GM12891 (cell line): ENCODE data around the gene CMTM7.
"Not testable (repeated sequence)": the region's sequence is repeated elsewhere in the genome, so short reads cannot be mapped to it uniquely, and the experiment has no call there.

ENCODE experiments used
- DNase-seq: peaks from one replicate; pipeline ENCODE4 v3.0.0; 2011; ENCODE audit warnings: low spot score; ENCODE audit not compliant: insufficient read length
- FAIRE-seq: peaks from 2 replicates; lab custom pipeline; 2011; peaks lifted over from hg19 to GRCh38; lab: Jason Lieb, UNC
- PAX5 ChIP-seq: IDR thresholded peaks from 2 replicates; pipeline ENCODE4 v1.6.1; 2011; ENCODE audit warnings: low read length, moderate library complexity, mild to moderate bottlenecking; ENCODE audit not compliant: insufficient read depth, severe bottlenecking
- POLR2A ChIP-seq: IDR thresholded peaks from 2 replicates; pipeline ENCODE4 v1.6.1; 2011; ENCODE audit warnings: low read depth, low read length, control low read depth
- POLR2AphosphoS5 ChIP-seq: IDR thresholded peaks from 2 replicates; pipeline ENCODE4 v1.6.1; 2011; ENCODE audit warnings: low read depth, low read length, control low read depth
- POU2F2 ChIP-seq: IDR thresholded peaks from 2 replicates; pipeline ENCODE4 v1.6.1; 2011; ENCODE audit warnings: low read depth, mild to moderate bottlenecking, control low read depth, low read length, moderate library complexity
- SPI1 ChIP-seq: IDR thresholded peaks from 2 replicates; pipeline ENCODE4 v1.6.1; 2011; ENCODE audit warnings: low read depth, low read length, control low read depth
- TAF1 ChIP-seq: IDR thresholded peaks from 2 replicates; pipeline ENCODE4 v1.6.1; 2011; ENCODE audit warnings: low read depth, low read length, control low read depth

Gene CMTM7

GRCh38 chr3:32455609-32456428, 64.2 kb downstream of the CMTM7 start:
- FAIRE-seq = peak; percentile 16
- TF ChIP-seq POLR2A = no peak
- TF ChIP-seq PAX5 = no peak
- no peak for TF ChIP-seq SPI1
- no peak for DNase-seq

DNA sequence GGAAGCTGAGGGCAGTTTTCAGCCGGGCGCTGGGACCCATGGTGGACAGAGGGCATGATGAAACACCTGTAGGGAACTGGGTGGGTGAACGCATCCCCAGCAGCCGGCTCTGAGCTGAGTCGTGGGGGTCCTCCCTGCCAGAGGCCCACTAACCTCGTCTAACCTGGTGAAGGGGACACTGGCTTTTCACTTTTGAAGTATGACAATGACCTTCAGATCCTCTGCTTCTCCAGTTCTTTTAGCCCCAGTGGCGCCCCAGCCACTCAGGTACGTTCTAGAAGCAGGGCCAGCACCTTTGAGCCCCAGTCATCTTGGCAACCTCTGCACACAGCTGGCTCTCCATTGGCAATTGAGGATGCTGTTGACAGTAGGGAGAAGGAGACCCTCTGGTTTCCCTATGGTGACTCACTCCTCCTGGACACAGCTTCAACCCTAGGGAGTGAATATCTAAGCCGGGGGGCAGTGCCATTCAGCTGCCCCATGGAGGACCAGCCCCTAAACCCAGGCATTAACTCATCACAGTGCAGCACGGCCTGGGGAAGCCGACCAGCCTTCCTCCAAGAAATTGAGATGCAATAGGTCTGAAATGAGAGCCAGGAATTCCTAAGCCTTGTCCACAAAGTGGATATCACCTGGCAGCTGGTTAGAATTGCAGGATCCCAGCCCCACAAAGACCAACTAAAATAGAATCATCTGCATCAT, 64.9 kb downstream of the CMTM7 start:
- FAIRE-seq = no peak
- TF ChIP-seq PAX5 = no peak
- TF ChIP-seq POU2F2 = no peak
- no peak for TF ChIP-seq SPI1
- no peak for TF ChIP-seq POLR2AphosphoS5
- TF ChIP-seq TAF1 = no peak
- TF ChIP-seq POLR2A = no peak
- DNase-seq = no peak

DNA sequence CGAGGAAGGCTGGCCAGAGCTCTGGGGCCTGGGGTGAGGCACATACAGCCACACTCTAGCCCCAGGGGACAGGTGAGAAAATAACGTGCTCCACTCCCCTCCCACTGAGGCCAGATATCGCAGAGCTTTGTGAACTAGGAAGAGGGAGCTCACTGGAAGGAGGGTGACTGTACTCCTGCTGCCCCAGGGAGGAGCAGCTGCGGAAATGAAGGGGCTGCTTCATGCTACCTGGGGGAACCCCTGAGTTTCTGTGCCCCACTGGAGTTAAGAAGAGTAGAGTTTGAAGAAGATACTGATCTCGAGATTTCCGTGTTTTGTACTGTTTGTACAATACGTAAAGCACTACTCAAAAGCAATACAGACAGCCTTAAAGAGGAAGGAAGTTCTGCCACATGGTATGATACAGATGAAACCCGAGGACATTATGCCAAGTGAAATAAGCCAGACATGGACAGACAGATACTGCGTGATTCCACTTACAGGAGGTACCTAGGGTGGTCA, 66.4 kb downstream of the CMTM7 start:
- TF ChIP-seq POLR2AphosphoS5 = no peak
- TF ChIP-seq SPI1 = 0 out of 2 replicates have a peak, but pooled peaks have one; percentile 39
- 0 out of 2 replicates have a peak, but pooled peaks have one; percentile 37 for TF ChIP-seq POLR2A
- no peak for TF ChIP-seq PAX5
- no peak for TF ChIP-seq POU2F2
- TF ChIP-seq TAF1 = no peak
- FAIRE-seq = peak; percentile 58
- DNase-seq = no peak

- FAIRE-seq (no peak), DNase-seq (no peak)
- TF ChIP-seq SPI1 = no peak
- no peak for TF ChIP-seq POLR2AphosphoS5
- no peak for TF ChIP-seq PAX5
- TF ChIP-seq TAF1 = no peak
- TF ChIP-seq POLR2A = no peak
- TF ChIP-seq POU2F2 = no peak
These were observed 67.8 kb downstream of the CMTM7 start for GRCh38 chr3:32459450-32459849.

DNA sequence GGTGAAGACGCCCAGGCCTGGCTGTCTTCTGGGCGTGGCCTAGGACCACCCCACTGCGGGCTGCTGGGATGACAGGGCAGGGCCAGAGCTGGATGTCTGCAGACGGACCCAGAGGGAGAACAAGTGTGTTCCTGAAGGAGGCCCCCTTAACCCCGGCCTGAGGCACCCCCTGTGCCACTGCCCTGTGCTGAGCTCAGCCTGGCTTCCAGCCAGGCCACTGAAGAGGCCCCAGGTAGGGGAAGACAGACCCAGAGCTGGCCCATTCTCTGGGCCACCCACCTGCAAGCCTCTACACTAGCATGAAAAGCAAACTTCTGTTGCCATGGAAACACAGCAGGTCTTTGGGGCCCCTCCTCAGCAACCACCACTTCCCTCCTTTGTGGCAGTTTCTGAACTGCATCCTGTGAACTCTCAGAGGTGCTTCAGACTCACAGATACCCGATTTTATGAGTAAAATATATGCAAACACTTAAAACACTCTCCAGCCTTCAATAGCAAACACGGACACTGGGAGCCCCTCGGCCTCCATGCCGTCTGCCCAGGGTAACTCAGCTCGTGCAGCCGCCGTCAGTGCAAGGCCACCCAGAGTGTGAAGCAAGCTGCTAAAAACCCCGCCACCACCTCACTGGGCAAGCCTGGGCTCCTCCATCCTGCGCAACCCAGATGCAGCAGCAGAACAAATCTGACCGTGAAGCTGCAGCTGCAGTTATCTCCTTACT, 68.5 kb downstream of the CMTM7 start:
- DNase-seq = peak; percentile 65
- TF ChIP-seq PAX5 (no peak), POLR2AphosphoS5 (no peak), SPI1 (peak; percentile 88)
- FAIRE-seq = peak; percentile 67

DNA sequence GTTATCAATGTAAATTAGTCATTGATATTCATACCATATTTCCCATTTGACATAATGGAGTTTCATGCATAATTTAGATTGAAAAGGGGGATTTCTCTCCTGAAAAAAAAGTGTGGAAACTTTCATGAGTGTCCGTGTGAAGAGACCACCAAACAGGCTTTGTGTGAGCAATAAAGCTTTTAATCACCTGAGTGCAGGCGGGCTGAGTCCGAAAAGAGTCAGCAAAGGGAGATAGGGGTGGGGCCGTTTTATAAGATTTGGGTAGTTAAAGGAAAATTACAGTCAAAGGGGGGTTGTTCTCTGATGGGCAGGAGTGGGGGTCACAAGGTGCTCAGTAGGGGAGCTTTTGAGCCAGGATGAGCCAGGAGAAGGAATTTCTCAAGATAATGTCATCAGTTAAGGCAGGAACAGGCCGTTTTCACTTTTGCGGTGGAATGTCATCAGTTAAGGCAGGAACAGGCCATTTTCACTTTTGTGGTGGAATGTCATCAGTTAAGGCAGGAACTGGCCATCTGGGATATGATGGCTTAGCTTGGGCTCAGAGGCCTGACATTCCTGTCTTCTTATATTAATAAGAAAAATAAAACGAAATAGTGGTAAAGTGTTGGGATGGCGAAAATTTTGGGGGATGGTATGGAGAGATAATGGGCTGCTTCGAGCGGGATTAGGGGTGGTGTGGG, 69.3 kb downstream of the CMTM7 start:
- DNase-seq, FAIRE-seq: not testable (repeated sequence)

- not testable (repeated sequence) for DNase-seq, FAIRE-seq
These were observed 70.7 kb downstream of the CMTM7 start for GRCh38 chr3:32462191-32462986.

DNA sequence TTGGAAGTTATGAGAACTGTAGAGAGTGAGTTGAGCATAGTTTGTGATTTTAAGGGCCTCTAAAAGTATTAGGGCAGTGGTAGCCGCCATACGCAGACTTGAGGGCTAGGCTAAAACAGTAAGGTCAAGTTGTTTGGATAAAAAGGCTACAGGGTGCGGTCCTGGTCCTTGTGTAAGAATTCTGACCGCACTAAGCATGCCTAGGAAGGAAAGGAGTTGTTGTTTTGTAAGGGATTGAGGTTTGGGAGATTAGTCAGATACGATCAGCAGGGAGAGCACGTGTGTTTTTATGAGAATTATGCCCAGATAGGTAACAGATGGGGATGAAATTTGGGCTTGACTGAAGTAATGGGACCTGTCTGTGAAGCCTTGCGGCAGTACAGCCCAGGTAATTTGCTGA, 71.8 kb downstream of the CMTM7 start:
- DNase-seq, FAIRE-seq: not testable (repeated sequence)

- DNase-seq, FAIRE-seq: not testable (repeated sequence)
These were observed 73.1 kb downstream of the CMTM7 start for GRCh38 chr3:32464726-32465125.

- DNase-seq, FAIRE-seq: not testable (repeated sequence)
These were observed 75.2 kb downstream of the CMTM7 start for GRCh38 chr3:32466808-32467207.
